ENCODE measurements around the gene TULP4.

DNA sequence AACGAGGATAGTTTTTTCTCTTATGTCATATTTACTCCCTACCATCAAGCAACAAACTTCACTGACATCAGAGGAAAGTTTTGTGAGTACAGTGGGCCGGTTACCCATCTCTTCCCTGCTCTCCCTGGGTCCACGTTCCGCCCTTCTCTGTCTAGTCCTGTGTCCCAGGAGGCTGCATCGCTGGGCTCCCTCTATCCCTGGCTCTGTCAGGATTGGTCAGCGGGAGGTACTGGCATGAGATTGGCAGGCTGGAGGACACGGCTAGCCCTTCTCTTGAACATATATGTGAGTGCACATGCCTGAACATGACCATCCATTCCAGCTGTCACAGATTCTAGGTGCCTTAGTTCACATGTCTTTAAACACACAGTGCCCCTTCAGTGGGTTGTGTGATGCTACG is 217.4 kb downstream of the TULP4 start:
- TF ChIP-seq, protein P1, sequence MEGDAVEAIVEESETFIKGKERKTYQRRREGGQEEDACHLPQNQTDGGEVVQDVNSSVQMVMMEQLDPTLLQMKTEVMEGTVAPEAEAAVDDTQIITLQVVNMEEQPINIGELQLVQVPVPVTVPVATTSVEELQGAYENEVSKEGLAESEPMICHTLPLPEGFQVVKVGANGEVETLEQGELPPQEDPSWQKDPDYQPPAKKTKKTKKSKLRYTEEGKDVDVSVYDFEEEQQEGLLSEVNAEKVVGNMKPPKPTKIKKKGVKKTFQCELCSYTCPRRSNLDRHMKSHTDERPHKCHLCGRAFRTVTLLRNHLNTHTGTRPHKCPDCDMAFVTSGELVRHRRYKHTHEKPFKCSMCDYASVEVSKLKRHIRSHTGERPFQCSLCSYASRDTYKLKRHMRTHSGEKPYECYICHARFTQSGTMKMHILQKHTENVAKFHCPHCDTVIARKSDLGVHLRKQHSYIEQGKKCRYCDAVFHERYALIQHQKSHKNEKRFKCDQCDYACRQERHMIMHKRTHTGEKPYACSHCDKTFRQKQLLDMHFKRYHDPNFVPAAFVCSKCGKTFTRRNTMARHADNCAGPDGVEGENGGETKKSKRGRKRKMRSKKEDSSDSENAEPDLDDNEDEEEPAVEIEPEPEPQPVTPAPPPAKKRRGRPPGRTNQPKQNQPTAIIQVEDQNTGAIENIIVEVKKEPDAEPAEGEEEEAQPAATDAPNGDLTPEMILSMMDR (conservative IDR thresholded peaks at IDR 0.05 in 1 of 2, IDR thresholded peaks at IDR 0.05 in 1 of 2; ENCODE audit: extremely low read depth in 1 of 2, insufficient read depth in 1 of 2, low read depth in 1 of 2, low read length in 2 of 2), result no peak
- no peak for TF ChIP-seq EZH2 (IDR thresholded peaks at IDR 0.05; ENCODE audit: borderline replicate concordance, low read length)
